HG03039 (cell line): ENCODE measurements around the gene DNAJC22.
A peak's percentile ranks its signal among the peaks of the same experiment; 100 is the strongest.

Experiments used
- ATAC-seq: cut with Tn5 transposase; IDR thresholded peaks from one replicate; pipeline ENCODE4 v1.9.1; 2021; ENCODE audit warnings: mild to moderate bottlenecking, moderate library complexity; ENCODE audit not compliant: unreplicated experiment

Gene DNAJC22

GRCh38 chr12:49342914-49343731, 3.6 kb upstream of the DNAJC22 start:
- ATAC-seq = no peak

DNA sequence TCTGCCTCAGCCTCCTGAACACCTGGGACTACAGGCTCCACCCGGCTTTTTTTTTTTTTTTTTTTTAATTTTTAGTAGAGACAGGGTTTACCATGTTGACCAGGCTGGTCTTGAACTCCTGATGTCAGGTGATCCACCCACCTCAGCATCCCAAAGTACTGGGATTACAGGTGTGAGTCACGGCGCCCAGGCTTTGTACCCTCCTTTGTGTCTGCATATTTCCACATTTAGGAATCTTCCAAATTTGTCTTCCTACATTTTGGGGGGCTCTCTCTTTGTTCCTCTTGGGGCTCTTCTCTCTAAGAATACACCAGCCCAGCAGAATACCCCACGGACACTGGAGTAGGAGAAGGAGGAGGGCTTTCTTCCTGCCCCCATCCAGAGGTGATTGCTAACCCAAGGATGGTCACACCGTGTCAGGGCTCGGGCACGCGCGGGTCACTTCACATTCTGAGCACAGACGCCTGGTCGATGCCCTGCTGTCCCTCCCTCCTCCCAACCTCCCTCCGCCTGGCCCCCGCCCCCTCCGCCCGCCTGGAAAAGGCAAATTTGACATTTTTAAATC, 2.1 kb upstream of the DNAJC22 start:
- no peak for ATAC-seq

GRCh38 chr12:49345051-49345824, 1.4 kb upstream of the DNAJC22 start:
- ATAC-seq = no peak

GRCh38 chr12:49345825-49346658, 646 bp upstream of the DNAJC22 start:
- ATAC-seq = no peak

DNA sequence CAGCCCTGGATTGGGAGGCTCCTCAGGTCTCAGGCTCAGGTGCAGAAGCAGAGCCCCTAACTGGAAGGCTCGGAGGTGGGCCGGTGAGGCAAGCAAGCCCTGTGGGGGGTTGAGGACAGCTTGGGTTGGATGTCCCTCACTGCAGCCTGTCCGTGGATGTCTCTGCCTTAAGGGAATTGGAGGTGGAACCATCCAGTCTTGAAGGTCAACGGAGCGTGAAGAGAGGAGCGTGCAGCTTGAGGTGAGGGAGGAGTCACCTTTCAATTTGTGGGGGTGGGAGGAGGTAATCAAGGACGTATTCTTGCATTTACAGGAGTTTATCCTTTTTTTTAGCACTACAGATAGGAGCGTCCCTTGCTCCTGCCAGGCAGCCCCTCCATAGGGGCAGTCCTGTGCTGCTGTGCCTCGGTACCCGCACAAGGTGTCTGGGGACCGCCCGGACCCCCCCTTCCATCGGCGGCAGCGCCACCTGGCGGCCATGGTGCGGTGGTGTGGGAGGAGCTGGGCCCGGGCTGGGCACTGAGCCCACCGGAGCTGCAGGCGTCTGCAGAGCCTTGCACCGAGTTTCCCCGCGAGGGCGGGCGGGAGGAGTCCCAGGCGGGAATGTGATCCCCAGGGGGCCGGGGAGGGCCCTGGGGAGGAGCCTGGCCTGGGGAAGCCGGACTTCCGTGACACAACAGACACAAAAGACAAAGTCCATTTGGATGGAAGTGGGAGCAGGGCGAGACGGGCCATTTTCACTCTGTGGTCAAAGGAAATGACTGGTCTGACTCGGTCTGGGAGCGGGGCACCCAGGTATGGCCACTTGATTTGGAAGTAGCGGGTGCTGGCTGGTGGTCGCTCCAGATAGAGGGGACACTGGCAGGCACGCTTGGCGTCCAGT, 864 bp downstream of the DNAJC22 start:
- ATAC-seq = no peak

GRCh38 chr12:49348781-49349180, 2.1 kb downstream of the DNAJC22 start:
- no peak for ATAC-seq

GRCh38 chr12:49349266-49349665, 2.6 kb downstream of the DNAJC22 start:
- ATAC-seq = no peak

DNA sequence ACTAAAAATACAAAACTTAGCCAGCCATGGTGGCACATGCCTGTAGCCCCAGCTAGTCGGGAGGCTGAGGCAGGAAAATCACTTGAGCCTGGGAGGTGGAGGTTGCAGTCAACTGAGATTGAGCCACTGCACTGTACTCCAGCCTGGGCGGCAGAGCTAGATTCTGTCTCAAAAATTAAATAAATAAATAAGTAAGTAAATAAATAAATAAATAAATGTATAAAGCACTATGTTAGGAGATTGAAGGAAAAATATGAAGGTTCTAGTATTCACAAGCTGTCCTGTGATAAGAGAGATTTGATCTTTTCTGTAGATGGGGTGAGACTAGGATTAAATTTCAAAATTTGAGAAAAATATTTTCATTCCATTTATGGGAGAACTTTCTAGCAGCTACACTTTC, 5.7 kb downstream of the DNAJC22 start:
- no peak for ATAC-seq

GRCh38 chr12:49355913-49356312, 9.2 kb downstream of the DNAJC22 start:
- no peak for ATAC-seq

DNA sequence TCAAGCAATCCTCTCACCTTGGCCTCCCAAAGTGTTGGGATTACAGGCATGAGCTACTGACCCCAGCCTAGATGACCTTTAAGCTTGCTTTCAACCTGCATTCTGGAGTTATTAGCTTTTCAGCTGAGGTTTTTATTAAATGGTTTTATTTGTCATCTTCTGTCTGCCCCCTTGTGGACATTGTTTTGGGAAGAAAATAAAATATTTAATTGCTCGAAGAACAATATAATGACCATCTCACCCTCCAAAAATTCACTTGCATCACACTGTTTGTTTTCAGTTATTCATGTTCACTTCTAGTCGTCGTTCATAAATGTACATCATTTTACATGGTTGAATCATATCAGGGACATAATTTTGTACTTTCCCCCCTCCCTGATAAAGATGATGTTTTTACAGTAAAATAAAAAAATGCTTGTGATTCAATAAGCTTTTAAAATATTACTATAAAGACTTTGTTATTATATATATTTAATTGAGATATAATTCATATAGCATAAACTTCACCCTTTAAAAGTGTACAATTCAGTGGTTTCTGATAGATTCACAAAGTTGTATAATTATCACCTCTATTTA, 10.5 kb downstream of the DNAJC22 start:
- no peak for ATAC-seq

- no peak for ATAC-seq
Observed at GRCh38 chr12:49358483-49359141, 11.9 kb downstream of the DNAJC22 start.

DNA sequence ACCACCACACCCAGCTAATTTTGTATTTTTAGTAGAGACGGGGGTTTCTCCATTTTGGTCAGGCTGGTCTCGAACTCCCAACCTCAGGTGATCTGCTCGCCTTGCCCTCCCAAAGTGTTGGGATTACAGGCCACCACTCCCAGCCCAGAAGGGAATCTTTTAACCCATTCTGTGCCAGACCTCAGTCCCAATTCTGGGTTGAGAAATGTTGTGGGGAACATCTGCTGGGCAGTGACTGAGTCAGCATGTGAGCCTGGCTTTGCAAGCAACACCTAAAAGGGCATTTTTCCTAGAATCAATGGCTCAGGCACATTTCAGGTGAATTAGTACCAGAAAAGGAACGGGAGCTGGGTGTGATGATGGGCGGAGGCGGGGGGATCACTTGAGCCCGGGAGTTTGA, 13.0 kb downstream of the DNAJC22 start:
- no peak for ATAC-seq

DNA sequence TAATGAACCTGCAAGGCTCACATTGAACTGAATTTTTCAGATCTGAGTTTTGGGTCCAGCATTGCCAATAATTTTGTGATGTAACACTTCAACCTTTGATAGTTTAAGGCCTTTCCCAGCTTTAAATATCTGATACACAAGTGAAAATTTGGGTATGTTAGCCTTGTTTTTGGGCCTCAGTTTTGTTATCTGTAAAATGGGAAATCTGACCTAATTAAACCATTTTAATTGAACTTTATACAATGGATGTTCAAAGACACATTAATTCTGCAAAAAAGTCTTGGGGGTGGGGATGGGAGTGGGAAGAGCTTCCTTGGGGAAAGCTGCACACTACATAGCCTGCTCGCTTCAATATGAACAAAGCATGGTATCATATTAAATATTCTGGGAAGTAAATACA, 15.4 kb downstream of the DNAJC22 start:
- ATAC-seq = no peak

GRCh38 chr12:49364989-49365388, 18.3 kb downstream of the DNAJC22 start:
- no peak for ATAC-seq

DNA sequence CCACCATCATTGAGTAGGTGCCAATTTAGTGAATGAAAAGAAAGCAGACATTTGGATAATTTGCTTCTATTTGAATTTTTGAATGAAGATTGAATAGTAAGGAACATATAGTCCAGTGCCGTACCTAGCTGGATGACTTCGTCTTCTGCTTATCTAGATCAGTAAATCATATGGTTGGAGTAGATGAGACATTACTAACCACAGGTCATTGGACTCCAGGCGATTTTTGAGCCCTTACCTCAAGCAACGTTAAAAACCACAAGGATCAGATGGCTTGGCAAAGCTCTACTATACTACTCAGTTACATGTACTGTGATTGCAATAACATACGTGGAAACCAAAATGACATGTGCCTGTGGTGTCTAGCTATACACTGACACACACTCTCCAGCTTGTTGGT, 18.9 kb downstream of the DNAJC22 start:
- no peak for ATAC-seq

DNA sequence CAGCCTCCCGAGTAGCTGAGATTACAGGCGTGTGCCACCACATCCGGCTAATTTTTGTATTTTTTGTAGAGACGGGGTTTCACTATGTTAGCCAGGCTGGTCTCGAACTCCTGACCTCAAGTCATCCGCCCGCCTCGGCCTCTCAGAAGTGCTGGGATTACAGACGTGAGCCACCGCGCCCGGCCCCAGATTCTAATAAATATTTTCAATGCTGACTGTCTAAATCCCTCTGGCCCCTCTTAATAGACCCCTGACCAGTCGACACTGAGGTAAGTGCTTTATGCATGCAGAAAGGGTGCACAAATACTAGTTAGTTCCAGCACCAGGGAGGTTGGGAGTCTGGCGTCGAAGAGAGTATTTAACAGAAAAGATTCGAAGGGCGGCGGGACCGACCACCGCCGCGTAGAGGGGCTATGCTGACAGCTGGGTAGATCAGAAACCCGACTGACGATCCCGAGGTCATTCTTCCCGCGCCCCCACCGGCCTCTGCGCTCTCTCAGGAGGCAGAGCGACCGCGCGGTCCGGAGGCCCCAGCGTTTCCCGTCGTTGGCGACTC, 19.5 kb downstream of the DNAJC22 start:
- no peak for ATAC-seq

DNA sequence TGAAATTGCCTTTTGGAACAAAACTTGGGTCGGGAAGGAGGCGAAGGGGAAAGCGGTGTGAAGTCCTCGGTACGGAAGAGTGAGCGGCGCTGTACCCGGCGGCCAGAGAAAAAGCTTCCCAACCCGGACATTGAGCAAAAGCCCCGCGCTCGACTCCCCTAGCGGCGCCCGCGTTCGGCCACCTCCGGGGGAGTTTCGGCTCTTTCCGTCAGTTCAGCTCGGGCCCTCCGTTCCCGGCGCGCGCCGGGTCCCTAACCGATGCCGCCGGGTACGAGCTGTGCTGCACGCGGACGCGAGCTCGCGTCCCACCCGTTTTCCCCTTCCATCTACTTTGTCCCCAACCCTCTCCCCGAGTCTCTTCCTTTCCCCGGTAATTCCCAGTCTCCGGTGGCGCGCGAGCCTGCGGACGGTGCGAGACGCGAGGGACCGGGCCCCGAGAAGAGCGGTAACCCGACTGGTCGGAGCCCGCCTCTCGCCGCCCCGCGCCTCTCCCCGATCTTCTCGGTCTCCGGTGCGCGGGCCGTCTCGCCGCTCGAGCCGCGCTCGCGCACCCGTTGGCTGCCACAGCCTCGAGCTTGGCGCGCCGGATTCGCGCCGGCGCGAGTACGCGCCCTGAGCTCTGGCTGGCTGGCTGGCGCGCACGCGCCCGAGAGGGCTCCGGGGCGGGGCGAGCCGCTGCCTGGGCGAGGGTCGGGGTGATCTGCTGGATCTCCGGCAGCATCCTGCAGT, 20.1 kb downstream of the DNAJC22 start:
- ATAC-seq = peak; percentile 57
